ENCODE measurements around the gene SLC7A6.

SLC7A6 gene

GRCh38 chr16:68257906-68258800 is 6.2 kb upstream of the SLC7A6 start:
- H3K27ac ChIP-seq: no peak overlapping the region
- TF ChIP-seq ZFX (IDR thresholded peaks at IDR 0.05; ENCODE audit: borderline replicate concordance) (no peak), CTCF (IDR thresholded peaks at IDR 0.05) (no peak)

GRCh38 chr16:68259007-68259825 is 5.1 kb upstream of the SLC7A6 start:
- H3K27ac ChIP-seq: no peak overlapping the region
- TF ChIP-seq ZFX (IDR thresholded peaks at IDR 0.05; ENCODE audit: borderline replicate concordance) (no peak), CTCF (IDR thresholded peaks at IDR 0.05) (no peak)

- TF ChIP-seq ZFX (IDR thresholded peaks at IDR 0.05; ENCODE audit: borderline replicate concordance) (no peak), CTCF (IDR thresholded peaks at IDR 0.05) (no peak)
- H3K27ac ChIP-seq: peak overlapping the region; percentile 35; the same call in 1 of the 2 replicates
Observed at GRCh38 chr16:68263559-68264127, 683 bp upstream of the SLC7A6 start.

- TF ChIP-seq CTCF (IDR thresholded peaks at IDR 0.05) (no peak), ZFX (IDR thresholded peaks at IDR 0.05; ENCODE audit: borderline replicate concordance) (no peak)
- H3K27ac ChIP-seq: 0 out of 2 replicates have a peak overlapping the region, but pooled peaks have one; percentile 35
Observed at GRCh38 chr16:68265078-68265920, 973 bp downstream of the SLC7A6 start.

- H3K27ac ChIP-seq: no peak overlapping the region
- TF ChIP-seq ZFX (IDR thresholded peaks at IDR 0.05; ENCODE audit: borderline replicate concordance) (no peak), CTCF (IDR thresholded peaks at IDR 0.05) (no peak)
Observed at GRCh38 chr16:68267612-68268405, 3.5 kb downstream of the SLC7A6 start.

GRCh38 chr16:68269793-68270192 is 5.5 kb downstream of the SLC7A6 start:
- TF ChIP-seq CTCF (IDR thresholded peaks at IDR 0.05) (no peak), ZFX (IDR thresholded peaks at IDR 0.05; ENCODE audit: borderline replicate concordance) (no peak)

More at GRCh38 chr16:68269793-68270192, 5.5 kb downstream of the SLC7A6 start:
- H3K27ac ChIP-seq: no peak overlapping the region
